ENCODE results near the gene IFI30.

GRCh38 chr19:18197306-18197705 is 23.7 kb downstream of the IFI30 start:
- TF ChIP-seq CTCF (IDR thresholded peaks at IDR 0.05) = no peak
- no peak for TF ChIP-seq ZFX (IDR thresholded peaks at IDR 0.05; ENCODE audit: borderline replicate concordance)

All from 22Rv1 (cell line).